Heart left ventricle (tissue), 16 donors: ENCODE measurements around the gene MAN1B1. TPM values are rescaled to one million over a fixed set of nuclear protein-coding genes. Genes with fewer than 3 reads are reported as not detected.
"Not testable (repeated sequence)": the region's sequence is repeated elsewhere in the genome, so short reads cannot be mapped to it uniquely, and the experiment has no call there.

Source experiments
- ATAC-seq, 4 donors: fragments of 200-7000 bp; cut with Tn5 transposase; one replicate each; pipeline ENCODE4 v1.9.1; 2020 to 2022; ENCODE audit warnings: moderate library complexity in 4 of 4, mild to moderate bottlenecking in 3 of 4, moderate number of reproducible peaks in 1 of 4
- DNase-seq, 5 donors: peaks; one replicate each; pipeline ENCODE4 v3.0.0-alpha.2; 2020
- H3K27ac ChIP-seq, 12 donors: fragments of 200-600 bp; sonication (generic) in 4 of 12; one replicate each; pipeline versions ENCODE4 v1.5.0 to v1.8.0; 2016 to 2022; ENCODE audit warnings: mild to moderate bottlenecking in 2 of 12
- H3K27me3 ChIP-seq, 9 donors: fragments of 200-600 bp; sonication (generic) in 2 of 9; one replicate each; pipeline versions ENCODE4 v1.5.1 to v1.8.0; 2016 to 2022; ENCODE audit warnings: mild to moderate bottlenecking in 3 of 9
- H3K36me3 ChIP-seq, 9 donors: fragments of 200-600 bp; sonication (generic) in 2 of 9; one replicate each; pipeline versions ENCODE4 v1.5.0 to v1.8.0; 2018 to 2022; ENCODE audit warnings: mild to moderate bottlenecking in 2 of 9
- H3K4me1 ChIP-seq, 12 donors: fragments of 200-600 bp; sonication (generic) in 4 of 12; one replicate each; pipeline versions ENCODE4 v1.5.0 to v1.8.0; 2016 to 2022; ENCODE audit warnings: mild to moderate bottlenecking in 3 of 12
- H3K4me3 ChIP-seq, 12 donors: fragments of 200-600 bp; sonication (generic) in 4 of 12; one replicate each; pipeline versions ENCODE4 v1.5.0 to v1.8.0; 2017 to 2022; ENCODE audit warnings: mild to moderate bottlenecking in 9 of 12, moderate library complexity in 4 of 12
- H3K9me3 ChIP-seq, 12 donors: fragments of 200-600 bp; sonication (generic) in 4 of 12; one replicate each; pipeline versions ENCODE4 v1.5.0 to v1.8.0; 2016 to 2022; ENCODE audit warnings: mild to moderate bottlenecking in 1 of 12
- POLR2A ChIP-seq, 2 donors: fragments of 450-650 bp; IDR thresholded peaks; one replicate each; pipeline ENCODE4 v1.6.1; 2017; ENCODE audit warnings: antibody characterized with exemption in 2 of 2, mild to moderate bottlenecking in 2 of 2, moderate library complexity in 2 of 2
- WGBS, 4 donors: extraction: QIAGEN DNeasy Blood & Tissue Kit in 2 of 4; methylation state at CpG; one replicate each; pipeline versions ENCODE4 v1.1.5 to v1.1.7; 2013 to 2018; 5-methylcytosine and 5-hydroxymethylcytosine counted together
- intact Hi-C, 10 donors: fragments of 100-400 bp; cut with DNase I; formaldehyde crosslinking; loops; one replicate each; pipeline versions ENCODE4 v1.11.1 to v1.14.2; 2022
- polyA plus RNA-seq, 2 donors: library from polyadenylated mRNA; stranded (reverse); fragments of 200-250 nt; gene quantifications; one replicate each; pipeline ENCODE4 v1.2.3, GENCODE V29; 2013
- total RNA-seq, 9 donors: library from RNA; depleted of rRNA in 2 of 9; stranded (reverse); fragments of >200 nt in 2 of 9; fragmentation: NEBNext Ultra II Directional in 3 of 9; extraction: Animal tissue kit (Norgen Biotek cat#: 25700) in 3 of 9; gene quantifications; one replicate each; pipeline versions ENCODE4 v1.1.0 to v1.2.4, GENCODE V29; 2016 to 2023
- TF ChIP-seq, protein P1 (sequence below), 12 donors: fragments of 200-600 bp; sonication (generic) in 4 of 12; IDR thresholded peaks; one replicate each; pipeline versions ENCODE4 v1.5.0 to v1.8.0; 2018 to 2022; ENCODE audit warnings: antibody characterized with exemption in 12 of 12, mild to moderate bottlenecking in 5 of 12
- donor health status: ischemic (EF 13 %, LVEDD 7.1; RV severe dilation, severe dysfunction).
- donor health status: healthy with polysubstance abuse.
- donor health status: DM: no; HTN: yes; CAD: no.
- donor health status: DM: no; HTN: no; CAD: no.
- donor health status: ischemic (EF 25% LVEDD 6.9; RV normal size, moderate dysfunction).
- donor health status: ischemic (EF 25% LVEDD 5.7; RV mildly dilated, moderate dysfunction).
- donor health status: healthy.
- donor health status: DM: yes; HTN: yes; CAD: no.
- donor health status: ischemic (EF 35%, LVEDD 5.7; RV mildly dilated, moderate dysfunction).
- donor health status: nonischemic (EF 11% LVEDD 7.7; RV severe dilation, severe dysfunction).
- donor health status: DM: yes; HTN: yes; CAD: no.
- donor health status: PGD.
- donor health status: ischemic (EF 29% LVEDD 5.4; RV normal size, mild dysfunction).
- donor health status: nonischemic (EF 23%, LVEDD 6.1; RV moderate dilation, normal function).

The MAN1B1 gene
- total and polyA plus RNA-seq, 11 donors, result 17.6 to 40.6 (median 24.6) TPM

DNA sequence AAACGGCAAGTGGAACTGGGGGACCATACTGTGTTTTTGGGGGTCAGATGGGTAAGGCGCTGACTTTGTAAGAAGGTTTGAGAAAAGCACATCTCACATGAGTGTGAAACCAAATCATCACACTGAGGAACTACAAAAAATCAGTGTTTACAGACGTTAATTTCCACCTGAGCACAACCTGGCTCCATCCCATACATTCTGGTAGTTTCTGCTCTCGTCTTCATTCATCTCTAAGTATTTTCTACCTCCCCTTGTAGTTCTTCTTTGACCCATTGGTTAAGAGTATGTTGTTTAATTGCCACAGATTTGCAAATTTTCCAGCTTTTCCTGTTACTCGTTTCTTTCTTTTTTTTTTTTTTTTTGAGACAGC is 36.7 kb downstream of the MAN1B1 start:
- H3K4me3 ChIP-seq, result no peak overlapping the region
- no peak for DNase-seq
- no peaks in the 10 kb centered on the region for H3K9me3 ChIP-seq
- no peaks in the 10 kb centered on the region for H3K27me3 ChIP-seq
- no peaks in the 10 kb centered on the region for H3K36me3 ChIP-seq
- no peak for ATAC-seq
- TF ChIP-seq, protein P1, sequence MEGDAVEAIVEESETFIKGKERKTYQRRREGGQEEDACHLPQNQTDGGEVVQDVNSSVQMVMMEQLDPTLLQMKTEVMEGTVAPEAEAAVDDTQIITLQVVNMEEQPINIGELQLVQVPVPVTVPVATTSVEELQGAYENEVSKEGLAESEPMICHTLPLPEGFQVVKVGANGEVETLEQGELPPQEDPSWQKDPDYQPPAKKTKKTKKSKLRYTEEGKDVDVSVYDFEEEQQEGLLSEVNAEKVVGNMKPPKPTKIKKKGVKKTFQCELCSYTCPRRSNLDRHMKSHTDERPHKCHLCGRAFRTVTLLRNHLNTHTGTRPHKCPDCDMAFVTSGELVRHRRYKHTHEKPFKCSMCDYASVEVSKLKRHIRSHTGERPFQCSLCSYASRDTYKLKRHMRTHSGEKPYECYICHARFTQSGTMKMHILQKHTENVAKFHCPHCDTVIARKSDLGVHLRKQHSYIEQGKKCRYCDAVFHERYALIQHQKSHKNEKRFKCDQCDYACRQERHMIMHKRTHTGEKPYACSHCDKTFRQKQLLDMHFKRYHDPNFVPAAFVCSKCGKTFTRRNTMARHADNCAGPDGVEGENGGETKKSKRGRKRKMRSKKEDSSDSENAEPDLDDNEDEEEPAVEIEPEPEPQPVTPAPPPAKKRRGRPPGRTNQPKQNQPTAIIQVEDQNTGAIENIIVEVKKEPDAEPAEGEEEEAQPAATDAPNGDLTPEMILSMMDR (IDR thresholded peaks at IDR 0.05), result no peak
- no peak for TF ChIP-seq POLR2A (IDR thresholded peaks at IDR 0.05)
- intact Hi-C loops, result loop anchor here in 7 of 10 donors (2.0 to 10.0 kb wide), 4 partner anchors 61 to 301 kb away; partner anchors contain the start of genes RNF224 (in 5 of the 7), ANAPC2 (in 3 of the 7), CYSRT1 (in 3 of the 7) and SSNA1 (in 3 of the 7)
- no peak overlapping the region for H3K27ac ChIP-seq
- peaks cover 0 to 23% (median 18%) of the 10 kb centered on the region in 12 donors for H3K4me1 ChIP-seq
- WGBS, 4 donors, result 81 to 84% (median 84%) methylated on average over 5 of the region's 5 CpGs

DNA sequence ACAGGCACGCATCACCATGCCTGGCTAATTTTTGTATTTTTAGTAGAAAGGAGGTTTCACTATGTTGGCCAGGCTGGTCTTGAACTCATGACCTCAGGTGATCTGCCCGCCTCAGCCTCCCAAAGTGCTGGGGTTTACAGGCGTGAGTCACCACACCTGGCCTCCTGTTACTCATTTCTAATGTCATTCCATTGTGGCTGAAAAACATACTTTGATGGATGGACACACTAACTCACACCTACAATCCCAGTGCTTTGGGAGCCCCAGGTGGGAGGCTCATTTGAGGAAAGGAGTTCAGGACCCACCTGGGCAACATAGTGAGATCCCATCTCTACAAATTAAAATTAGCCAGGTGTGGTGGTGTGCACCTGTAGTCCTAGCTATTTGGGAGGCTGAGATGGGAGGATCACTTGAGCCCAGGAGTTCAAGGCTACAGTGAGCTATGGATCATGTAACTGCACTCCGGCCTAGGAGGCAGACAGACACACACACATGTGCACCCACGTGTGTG is 37.2 kb downstream of the MAN1B1 start:
- not testable (repeated sequence) for H3K9me3 ChIP-seq, H3K27me3 ChIP-seq, H3K4me3 ChIP-seq, H3K36me3 ChIP-seq, H3K27ac ChIP-seq, ATAC-seq, DNase-seq
- H3K4me1 ChIP-seq, result peaks cover 0 to 29% (median 21%) of the 10 kb centered on the region in 12 donors
- 93 to 99% (median 94%) methylated on average over 5 of the region's 5 CpGs for WGBS, 4 donors
- intact Hi-C loops, result loop anchor here in 8 of 10 donors (2.0 to 10.0 kb wide), 4 partner anchors 61 to 301 kb away; partner anchors contain the start of genes RNF224 (in 6 of the 8), ANAPC2 (in 3 of the 8), CYSRT1 (in 3 of the 8) and SSNA1 (in 3 of the 8)

DNA sequence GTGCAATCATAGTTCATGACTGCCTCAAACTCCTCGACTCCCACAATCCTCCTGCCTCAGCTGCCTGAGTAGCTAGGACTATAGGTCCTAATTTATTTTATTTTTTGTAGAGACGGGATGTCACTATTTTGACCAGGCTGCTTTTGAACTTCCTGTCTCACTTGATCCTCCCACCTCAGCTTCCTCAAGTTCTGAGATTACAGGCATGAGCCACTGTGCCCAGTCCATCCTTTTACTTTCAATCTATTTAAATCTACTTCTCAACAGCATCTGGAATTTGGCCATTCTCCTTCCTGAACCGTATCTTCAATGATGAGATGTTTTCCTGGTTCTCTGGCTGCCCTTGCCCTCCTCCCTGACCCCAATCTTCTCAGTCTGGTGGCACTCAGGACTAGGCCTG is 40.0 kb downstream of the MAN1B1 start:
- DNase-seq (no peak), ATAC-seq (no peak)
- peaks cover 0 to 39% (median 24%) of the 10 kb centered on the region in 12 donors for H3K4me1 ChIP-seq
- peak overlapping the region in 11 of 12 donors; percentile 24 to 78 (median 63) for H3K27ac ChIP-seq
- intact Hi-C loops, result loop anchor here in 4 of 10 donors (5.0 to 10.0 kb wide), 3 partner anchors 41 to 298 kb away; partner anchors contain the start of genes ANAPC2 (in 3 of the 4), SSNA1 (in 3 of the 4), EXD3 (in 1 of the 4) and NOXA1 (in 1 of the 4)
- no peaks in the 10 kb centered on the region for H3K36me3 ChIP-seq
- H3K9me3 ChIP-seq, result peaks cover 0 to 14% (median 0%) of the 10 kb centered on the region in 12 donors
- peak overlapping the region in 9 of 12 donors; percentile 27 to 89 (median 42) for H3K4me3 ChIP-seq
- WGBS, 4 donors, result 32 to 45% (median 41%) methylated on average over 3 of the region's 3 CpGs
- TF ChIP-seq POLR2A (IDR thresholded peaks at IDR 0.05), result no peak
- TF ChIP-seq, protein P1 (IDR thresholded peaks at IDR 0.05), result no peak
- peaks cover 0 to 5% (median 0%) of the 10 kb centered on the region in 9 donors for H3K27me3 ChIP-seq

DNA sequence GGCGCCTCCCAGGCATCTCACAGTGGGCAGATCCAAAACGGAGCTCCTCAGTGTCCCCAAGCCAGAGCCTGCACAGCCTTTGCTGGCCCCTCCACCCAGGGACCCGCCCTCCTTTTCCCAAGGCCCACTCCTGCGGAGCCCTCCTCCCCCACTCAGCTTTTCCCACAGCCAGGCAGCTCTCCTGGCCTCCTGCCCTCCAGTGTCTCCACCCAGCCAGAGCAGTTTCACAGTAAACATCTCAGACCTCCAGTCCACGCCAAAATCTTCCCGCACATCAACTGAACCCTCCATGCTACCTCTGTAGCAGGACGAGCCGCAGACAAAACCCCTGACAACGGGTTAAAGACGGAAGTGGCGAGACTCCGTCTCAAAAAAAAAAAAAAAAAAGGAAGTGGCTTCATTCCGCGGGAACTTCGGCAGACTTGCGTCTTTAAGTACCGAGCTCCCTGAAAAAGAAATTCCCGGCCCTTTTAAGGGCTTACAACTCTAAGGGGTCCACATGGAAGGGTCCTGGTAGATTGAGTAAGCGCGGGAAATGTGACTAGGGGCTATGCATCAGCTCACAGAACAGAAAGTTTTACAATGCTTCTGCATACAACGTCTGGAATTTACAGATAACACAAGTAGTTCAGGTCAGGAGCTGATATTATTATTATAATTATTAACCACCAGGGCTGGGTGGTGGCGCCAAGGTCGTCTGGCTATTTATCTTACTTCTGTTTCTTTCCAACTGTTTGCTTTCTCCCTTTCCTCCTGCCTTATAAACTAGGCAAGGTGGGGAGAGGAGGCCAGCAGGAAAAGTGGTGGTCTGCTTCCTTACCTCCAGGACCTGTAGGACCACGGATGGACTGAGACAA is 40.7 kb downstream of the MAN1B1 start:
- peaks cover 0 to 5% (median 1%) of the 10 kb centered on the region in 9 donors for H3K27me3 ChIP-seq
- TF ChIP-seq, protein P1 (IDR thresholded peaks at IDR 0.05), result no peak
- TF ChIP-seq POLR2A (IDR thresholded peaks at IDR 0.05), result no peak
- intact Hi-C loops, result loop anchor here in 4 of 10 donors (5.0 to 10.0 kb wide), 3 partner anchors 40 to 297 kb away; partner anchors contain the start of genes ANAPC2 (in 3 of the 4), SSNA1 (in 3 of the 4), EXD3 (in 1 of the 4) and NOXA1 (in 1 of the 4)
- peaks cover 0 to 14% (median 0%) of the 10 kb centered on the region in 12 donors for H3K9me3 ChIP-seq
- ATAC-seq (no peak), DNase-seq (peak in 1 of 5 donors; percentile 23)
- WGBS, 4 donors, result 27 to 42% (median 31%) methylated on average over 24 of the region's 24 CpGs
- H3K4me3 ChIP-seq, result peak overlapping the region in 10 of 12 donors; percentile 27 to 89 (median 40)
- peak overlapping the region; percentile 14 to 78 (median 62) for H3K27ac ChIP-seq
- H3K36me3 ChIP-seq, result no peaks in the 10 kb centered on the region
- H3K4me1 ChIP-seq, result peaks cover 0 to 39% (median 24%) of the 10 kb centered on the region in 12 donors
